ENCODE measurements around the gene HMGCS2.

DNA sequence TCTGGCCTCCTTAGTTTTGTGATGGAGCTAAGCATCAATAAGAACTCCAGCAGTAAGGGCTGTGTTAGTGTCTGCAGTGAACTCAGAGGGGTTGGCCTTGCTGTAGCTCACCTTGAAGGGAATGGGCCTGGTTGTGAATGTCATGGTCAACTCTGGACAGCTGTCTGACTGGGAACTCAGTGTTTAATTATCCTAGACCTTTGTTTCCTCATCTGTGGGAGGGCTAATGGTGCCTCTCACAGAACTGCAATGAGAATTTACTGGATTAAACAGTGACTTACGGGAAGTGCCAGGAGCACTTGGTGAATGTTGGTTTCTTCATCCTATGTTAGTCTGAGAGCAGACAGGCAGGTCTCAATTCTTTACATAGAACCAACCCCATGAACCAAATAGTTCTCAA, 23.7 kb downstream of the HMGCS2 start:
- TF ChIP-seq, protein P1, sequence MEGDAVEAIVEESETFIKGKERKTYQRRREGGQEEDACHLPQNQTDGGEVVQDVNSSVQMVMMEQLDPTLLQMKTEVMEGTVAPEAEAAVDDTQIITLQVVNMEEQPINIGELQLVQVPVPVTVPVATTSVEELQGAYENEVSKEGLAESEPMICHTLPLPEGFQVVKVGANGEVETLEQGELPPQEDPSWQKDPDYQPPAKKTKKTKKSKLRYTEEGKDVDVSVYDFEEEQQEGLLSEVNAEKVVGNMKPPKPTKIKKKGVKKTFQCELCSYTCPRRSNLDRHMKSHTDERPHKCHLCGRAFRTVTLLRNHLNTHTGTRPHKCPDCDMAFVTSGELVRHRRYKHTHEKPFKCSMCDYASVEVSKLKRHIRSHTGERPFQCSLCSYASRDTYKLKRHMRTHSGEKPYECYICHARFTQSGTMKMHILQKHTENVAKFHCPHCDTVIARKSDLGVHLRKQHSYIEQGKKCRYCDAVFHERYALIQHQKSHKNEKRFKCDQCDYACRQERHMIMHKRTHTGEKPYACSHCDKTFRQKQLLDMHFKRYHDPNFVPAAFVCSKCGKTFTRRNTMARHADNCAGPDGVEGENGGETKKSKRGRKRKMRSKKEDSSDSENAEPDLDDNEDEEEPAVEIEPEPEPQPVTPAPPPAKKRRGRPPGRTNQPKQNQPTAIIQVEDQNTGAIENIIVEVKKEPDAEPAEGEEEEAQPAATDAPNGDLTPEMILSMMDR (conservative IDR thresholded peaks at IDR 0.05; ENCODE audit: low read length), result no peak
- TF ChIP-seq EZH2phosphoT487 (IDR thresholded peaks at IDR 0.05; ENCODE audit: borderline replicate concordance, low read depth, low read length), result no peak

Measured in OCI-LY7 (cell line).